Stromal cell of bone marrow (primary cell): ENCODE measurements around the gene UTP4.

Experiments used
- DNase-seq: peaks from one replicate; pipeline ENCODE4 v3.0.0-alpha.2; 2012; ENCODE audit warnings: low read depth

UTP4 gene

DNA sequence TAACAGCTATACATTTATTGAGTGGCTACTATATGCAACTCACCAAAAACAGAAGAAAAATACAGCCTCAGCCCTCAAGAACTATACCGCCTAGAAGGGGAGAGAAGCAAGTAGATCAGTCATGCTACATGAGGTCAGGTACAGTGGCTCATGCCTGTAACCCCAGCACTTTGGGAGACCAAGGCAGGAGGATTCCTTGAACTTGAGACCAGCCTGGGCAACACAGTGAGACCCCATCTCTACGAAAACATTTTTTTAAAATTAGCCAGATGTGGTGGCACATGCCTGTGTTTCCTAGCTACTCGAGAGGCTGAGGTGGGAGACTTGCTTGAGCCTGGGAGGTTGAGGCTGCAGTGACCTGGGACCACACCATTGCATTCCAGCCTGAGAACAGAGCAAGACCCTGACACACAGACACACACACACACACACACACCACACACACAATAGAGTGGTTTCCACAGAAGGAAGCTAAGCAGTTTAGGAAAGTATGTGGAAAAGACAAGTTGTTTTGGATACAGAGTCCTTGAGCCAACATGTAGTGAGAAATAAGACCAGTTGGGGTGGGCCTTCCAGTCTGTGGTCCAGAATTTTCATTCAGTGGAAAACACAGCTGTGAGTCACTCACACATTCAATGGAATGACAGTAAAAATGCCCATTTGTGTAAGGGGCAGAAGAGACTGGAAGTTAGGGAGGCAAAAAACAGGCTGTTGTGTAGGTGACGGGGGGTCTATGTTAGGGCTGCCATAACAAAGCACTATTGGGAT lies 43.8 kb downstream of the UTP4 start:
- DNase-seq, result peak; percentile 84

DNA sequence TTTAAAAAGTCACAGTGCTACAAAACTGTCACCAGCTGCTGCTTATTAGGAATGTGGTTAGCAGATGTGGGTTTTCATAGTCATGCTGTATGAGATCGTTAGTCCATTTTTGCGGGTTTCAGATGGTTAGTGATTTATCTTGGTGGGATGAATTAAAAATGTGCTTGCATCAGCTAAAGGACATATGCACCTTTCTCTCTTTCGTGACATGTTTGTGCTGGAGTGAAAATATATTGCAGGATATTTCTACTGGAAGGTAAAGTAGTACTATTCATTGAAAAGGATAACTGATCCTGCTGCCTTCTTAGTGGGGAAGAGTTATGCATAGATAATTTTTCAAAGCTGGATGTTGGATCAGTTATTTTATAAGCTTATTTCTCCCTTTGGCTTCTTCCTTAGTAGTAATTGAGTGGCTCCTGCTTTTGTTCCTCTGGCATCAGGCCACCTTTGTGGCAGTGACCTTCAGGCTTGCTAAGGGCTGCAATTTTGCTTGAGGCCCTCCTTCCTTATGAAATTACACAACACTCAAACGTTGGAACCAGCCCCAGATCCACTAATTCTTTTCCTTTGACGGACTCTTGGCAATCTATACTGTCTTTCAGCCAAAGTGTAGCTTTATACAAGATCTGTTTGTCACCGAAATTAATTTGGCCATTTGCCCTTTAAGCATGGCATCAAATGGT lies 47.0 kb downstream of the UTP4 start:
- peak; percentile 92 for DNase-seq

DNA sequence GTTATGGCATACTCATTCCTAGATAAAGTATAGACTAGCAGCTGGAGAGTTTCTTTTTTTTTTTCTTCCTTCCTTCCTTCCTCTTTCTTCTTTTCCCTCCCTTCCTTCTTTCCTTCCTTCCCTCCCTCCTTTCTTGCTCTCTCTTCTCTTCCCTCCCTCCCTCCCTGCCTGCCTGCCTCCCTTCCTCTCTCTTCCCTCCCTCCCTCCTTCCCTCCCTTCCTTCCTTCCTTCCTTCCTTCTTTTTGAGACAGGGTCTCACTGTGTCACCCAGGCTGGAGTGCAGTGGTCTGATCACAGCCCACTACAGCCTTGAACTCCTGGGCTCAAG lies 47.5 kb downstream of the UTP4 start:
- no peak for DNase-seq

DNA sequence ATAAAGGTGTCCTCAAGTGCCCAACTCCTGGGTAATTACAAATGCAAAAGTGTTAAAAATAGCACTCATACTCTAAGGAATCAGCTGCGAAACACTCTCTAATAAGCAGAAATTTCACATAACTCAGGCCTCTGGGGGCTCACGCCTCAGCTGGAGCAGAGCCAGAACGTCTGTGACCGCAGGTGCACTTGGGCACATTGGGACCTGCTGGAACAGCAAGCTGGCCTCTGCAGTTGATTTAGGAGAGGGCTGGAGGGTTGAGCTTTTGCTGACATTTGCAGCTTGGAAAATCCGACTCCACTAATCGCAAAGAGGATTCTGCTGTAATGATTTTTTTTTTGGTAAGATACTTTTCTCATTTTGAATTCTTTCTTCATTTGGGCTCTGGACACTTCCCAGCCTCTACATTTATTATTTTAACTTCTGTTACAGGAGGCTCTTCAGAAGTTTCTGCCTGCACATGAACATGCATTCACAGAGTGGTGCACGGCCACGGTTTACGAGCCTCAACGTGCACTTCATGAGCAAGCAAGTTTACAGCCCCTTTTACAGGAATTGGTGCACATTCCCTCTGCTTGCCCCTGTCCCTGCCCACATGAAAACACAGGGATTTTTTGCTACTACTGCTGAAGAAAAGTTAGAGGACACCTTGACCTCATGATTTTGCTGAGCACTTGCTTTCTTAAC lies 50.4 kb downstream of the UTP4 start:
- DNase-seq, result no peak

DNA sequence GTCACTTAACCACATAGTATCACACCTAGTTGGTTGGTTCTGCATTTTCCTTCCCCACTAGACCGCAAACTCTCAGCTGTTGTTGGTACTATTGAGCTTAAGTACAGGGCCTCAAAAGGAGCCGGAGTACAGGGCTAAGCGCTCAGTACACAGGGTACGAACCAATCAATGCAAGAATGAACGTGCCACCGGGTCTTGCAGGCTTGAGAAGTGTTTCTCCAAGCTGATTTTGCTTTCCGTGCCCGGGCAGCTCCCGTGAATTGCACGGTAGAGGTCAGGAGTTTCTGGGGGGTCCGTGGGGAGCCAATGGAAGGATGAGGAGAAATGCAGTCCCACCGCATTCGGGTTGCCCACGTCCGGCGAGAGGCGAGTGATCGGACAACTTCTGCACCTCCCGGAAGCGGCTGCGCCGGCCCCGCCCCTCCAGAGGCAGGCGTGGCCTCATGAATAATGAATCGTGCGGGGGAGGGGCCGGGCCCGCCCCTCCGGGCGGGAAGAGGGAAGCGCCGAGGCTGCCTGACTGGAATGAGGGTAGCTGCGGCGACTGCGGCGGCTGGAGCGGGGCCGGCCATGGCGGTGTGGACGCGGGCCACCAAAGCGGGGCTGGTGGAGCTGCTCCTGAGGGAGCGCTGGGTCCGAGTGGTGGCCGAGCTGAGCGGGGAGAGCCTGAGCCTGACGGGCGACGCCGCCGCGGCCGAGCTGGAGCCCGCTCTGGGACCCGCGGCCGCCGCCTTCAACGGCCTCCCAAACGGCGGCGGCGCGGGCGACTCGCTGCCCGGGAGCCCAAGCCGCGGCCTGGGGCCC lies 54.4 kb downstream of the UTP4 start, which contains the start of gene SNTB2:
Gene SNTB2 (plus strand): TSS at position 523 of the 804 bp plus-strand sequence. CDS start 3 bp downstream, at position 526.
- no peak for DNase-seq

DNA sequence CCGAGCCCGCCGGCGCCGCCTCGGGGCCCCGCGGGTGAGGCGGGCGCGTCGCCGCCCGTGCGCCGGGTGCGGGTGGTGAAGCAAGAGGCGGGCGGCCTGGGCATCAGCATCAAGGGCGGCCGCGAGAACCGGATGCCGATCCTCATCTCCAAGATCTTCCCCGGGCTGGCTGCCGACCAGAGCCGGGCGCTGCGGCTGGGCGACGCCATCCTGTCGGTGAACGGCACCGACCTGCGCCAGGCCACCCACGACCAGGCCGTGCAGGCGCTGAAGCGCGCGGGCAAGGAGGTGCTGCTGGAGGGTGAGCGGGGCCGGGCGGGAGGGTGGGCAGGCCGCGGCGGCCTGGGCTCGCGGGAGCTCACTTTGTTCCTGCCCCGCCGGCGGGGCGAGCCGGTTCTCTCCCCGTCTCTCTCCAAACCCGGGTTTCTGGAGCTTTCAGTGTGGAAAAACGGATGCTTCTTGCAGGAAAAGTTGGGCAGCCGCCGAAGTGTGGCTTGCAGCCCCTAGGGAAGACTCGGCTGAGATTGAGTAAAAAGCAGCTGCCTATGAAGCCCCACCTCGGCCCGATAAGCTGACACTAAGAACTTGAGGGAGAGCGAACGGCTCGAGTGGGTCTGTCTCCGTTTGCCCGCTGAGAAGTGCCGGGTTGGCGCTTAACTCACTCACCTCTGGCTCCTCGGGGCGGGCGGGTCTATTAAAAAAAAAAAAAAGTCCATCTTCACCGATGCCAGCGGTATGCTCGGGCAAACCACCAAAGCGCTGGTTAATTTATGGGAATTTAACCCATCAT lies 55.2 kb downstream of the UTP4 start:
- no peak for DNase-seq

DNA sequence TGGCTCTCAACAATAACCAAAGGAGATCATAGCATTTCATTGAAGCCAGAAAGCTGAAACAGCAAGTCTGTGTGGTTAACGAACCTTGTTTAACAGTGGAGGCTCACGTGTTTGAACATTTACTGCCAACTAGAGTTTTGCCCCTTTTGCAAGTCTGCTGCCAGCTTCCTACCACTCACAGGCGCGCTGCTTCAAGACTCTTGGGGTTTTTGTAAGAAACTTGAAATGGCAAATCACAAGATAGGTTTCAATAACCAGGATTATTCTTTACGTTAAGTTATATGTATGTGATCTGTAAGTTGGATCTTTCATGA lies 55.7 kb downstream of the UTP4 start:
- no peak for DNase-seq

DNA sequence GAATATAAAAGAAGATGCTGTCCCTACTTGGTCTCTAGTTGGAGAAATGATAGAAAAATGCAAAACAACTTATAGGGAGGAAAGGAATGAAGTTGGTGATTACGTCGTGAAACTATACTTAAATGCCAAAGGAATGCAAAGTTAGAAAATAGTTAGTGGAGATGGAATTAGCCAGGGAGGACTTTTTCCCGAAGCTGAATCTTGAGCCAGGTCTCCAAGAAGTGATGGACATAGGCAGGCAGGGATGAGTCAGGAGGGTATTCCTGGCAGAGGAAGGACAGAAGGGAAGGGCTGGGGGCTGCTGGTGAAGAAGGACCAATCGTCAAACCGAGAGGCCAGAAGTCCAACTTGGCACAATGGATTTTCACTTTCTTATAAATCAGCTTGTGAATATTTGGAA lies 56.3 kb downstream of the UTP4 start:
- DNase-seq, result no peak

DNA sequence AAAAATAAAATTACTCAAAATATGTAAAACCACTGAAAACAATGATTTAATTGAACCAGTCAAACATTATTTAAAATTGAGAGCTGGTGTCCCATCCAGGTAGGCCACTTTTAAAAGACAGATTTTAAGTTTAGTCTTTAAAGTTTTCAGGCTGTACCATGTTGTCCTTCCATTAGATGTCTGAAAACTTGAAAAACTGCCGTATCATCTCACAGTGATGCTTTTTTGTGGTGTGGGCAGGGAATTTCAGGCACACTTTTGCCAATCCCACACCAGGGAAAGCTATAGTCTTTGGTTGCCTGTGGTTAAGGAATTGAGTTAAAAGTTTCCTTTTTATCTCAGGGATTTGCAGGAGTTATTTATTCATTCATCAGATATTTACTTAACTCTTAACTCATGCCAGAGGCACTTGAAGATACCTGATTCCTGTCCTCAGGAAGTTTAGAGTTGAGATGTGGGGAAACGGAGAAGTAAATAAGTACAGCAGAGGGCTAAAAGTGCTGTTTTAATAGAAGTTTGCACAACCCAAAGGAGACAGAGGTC lies 57.7 kb downstream of the UTP4 start:
- DNase-seq, result no peak

DNA sequence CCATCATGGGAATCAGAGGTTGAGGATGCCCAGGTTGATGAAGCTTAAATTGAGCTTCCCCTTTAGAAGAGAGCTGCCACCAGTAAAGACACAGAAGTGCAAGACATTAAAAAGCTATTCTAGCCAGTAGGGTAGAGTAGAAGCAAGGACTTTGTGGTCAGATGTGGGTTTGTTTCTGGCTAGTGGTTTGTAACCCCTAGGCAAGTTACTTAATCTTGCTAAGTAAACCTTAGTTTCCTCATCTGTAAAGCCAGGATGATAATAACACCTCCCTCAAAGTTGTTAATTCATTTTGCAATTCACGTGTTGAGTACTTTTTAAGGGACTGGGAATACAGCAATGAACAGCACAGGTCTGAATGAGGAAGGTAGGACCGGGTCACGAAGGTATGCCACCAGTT lies 58.1 kb downstream of the UTP4 start:
- DNase-seq, result no peak

DNA sequence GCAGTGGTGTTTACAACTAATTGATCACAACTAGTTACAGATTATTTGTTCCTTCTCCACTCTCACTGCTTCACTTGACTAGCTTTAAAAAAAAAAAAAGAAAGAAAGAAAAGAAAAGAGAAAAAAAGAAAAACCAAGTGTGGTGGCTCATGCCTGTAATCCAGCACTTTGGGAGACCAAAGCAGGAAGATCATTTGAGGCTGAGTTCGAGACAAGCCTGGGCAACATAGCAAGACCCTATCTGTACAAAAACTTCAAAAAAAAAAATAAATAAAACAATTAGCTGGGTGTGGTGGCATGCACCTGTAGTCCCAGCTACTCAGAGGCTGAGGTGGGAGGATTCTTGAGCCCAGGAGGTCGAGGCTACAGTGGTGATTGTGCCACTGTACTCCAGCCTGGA lies 58.7 kb downstream of the UTP4 start:
- DNase-seq, result no peak

DNA sequence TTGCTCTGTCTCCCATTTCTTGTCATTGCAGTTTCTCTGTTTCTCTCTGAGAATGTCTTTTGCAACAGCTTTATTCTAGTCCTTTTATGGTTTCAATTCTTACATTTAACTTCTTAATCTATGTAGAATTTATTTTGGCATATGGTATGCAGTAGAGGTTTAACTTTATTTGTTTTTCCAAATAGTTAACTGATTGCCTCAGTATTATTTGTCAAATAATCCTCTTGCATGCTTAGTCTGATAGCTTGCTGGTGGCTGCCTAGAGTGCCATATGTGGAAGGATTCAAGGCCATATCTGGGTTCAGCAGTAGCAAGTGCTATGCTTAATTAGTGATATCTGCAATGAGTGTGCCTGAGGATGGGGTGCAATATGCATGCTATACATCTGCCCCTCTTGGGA lies 61.4 kb downstream of the UTP4 start:
- DNase-seq, result no peak

DNA sequence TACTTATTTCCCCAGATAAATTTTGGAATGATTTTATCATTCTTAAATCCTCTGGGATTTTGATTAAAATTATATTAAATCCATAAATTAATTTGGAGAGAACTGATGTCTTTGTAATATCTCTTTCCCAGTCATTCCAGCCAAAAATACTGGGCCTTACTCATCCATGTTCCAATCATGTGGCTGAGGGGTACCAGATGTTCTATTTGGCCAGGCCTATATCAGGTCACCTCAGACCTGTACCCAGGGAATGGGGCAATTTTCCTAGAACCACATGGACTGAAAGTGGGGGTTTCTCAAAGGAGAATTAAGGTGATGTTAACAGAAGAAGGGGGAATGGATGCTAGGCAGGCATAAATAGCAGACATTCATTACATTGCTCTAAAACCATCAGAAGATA lies 62.0 kb downstream of the UTP4 start:
- DNase-seq, result no peak

DNA sequence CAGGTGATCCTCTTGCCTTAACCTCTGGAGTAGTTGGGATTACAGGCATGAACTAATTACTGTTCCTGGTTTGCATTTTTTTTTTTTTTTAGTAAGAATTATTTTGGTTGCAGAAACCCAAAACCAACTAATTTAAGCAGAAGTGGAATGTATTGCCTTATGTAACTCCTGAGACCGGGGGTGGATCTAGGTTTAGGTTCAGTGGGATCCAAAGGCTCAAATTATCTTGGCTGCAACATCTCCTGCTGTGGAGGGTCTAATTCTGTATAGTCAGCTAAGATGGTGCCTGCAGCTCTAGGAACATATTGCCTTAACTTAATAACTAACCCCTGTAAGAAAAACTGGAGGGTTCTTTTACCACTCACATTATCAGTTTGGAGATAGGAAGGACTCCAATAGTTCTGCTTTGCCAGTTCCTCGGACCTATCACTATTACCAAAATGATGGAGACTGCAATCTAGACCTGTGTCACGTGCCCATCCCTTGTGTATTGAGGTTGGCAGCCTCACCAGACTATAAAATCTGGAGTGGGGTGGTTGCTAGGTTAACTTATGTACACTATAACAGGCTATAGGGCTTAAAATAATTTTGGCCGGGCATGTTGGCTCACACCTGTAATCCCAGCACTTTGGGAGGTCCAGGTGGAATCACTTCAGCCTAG lies 63.0 kb downstream of the UTP4 start:
- DNase-seq, result no peak

DNA sequence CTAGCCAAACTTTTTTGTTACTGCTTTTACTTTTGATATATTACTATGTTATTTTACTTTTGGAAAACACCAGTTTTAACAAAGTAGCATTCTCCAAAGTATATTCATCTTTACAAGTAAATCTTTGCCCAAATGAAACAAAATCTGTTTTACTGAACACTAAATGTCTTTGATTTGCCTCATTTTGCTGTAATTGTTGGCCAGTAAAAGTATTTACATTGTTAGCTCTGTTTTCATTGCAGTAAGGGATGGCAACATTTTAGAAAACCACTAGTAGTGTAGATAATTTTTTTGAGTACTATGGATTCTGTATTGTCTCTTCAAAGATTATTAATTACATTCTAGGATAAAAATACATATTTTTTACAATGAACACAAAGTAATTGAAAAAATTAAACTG lies 65.1 kb downstream of the UTP4 start:
- DNase-seq, result no peak

DNA sequence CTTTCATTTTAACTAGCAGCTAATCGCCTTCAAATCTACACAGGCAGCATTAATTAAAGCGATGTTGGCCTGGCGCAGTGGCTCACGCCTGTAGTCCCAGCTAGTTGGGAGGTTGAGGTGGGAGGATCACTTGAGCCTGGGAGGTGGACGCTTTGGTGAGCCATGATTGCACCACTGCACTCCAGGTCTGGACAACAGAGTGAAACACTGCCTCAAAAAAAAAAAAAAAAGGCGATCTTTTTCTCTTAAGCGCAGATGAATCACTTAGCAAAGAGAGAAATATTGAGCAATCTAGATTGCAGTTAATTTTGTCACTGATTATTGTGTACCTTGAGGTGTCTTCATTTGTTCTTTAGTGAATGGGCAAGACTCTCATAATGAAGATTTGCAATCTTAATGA lies 66.9 kb downstream of the UTP4 start:
- no peak for DNase-seq

DNA sequence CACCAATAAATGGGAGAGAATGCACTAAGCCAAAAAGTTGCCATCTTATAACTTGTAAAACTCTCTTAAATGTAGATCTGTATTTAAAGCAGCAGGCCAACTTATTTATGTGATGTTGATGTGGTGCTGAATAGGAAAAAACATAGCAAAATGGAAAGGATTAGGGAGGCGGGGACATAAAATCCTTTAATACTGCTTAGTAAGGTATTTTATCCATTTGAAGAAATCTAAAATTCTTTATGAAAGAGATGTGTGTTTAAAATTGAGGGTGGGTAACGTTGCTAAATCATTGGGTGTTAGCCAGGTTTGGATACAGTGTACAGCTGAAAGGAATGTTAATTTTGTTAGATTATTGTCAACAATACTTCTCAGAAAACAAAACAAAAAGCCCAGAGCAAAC lies 68.8 kb downstream of the UTP4 start:
- no peak for DNase-seq

DNA sequence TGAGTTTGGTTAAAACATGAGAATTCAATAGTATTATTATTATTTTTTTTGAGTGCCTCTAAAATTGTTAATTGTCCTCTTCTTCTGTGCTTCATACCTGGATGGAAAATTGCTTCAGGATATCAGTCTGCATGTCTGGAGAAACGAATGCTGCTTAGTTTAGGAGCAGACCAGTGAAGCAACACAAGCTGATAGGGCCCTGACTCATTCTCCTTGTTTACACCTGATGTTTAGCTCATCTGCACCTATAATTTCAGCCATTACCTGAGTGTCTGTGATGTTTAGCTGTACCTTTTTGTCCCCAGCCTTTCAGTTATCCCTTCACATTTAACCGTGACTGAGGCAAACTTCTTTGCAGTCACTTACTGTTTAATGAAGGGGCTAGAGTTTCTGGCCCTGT lies 69.3 kb downstream of the UTP4 start:
- DNase-seq, result no peak

DNA sequence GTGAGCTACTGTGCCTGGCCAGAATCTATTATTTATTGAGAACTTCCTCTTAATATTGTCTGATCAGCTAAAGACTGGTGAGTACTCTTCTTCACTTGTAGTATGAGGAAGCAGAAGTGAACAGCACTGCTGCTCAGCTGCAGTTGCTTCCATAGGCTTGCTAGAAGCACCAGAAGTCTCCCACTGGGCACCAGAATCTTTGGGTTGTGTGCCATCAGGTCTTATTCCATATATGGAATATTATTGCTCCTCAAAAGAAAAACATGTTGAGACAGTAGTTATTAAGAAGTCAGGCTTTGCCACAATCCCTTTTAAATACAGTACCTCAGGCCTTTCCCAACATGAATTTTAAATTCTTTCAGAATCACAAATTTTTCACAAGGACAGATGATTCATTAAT lies 71.7 kb downstream of the UTP4 start:
- DNase-seq, result no peak

DNA sequence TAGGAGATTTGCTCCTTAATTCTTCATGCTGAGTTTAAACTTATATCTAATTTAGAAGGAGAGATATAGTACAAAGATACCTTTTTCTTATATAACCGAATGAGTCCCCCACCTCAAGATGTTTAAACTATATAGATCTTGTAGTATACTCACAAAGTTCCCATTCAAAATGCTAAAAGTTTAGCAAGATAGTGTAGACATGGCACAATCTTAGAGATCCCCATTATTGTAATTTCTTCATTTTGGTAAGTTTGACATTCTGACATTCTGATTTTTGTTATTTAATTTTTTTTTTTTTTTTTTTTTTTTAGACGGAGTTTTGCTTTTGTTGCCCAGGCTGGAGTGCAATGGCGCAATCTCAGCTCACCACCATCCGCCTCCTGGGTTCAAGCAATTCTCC lies 77.3 kb downstream of the UTP4 start:
- DNase-seq, result no peak

DNA sequence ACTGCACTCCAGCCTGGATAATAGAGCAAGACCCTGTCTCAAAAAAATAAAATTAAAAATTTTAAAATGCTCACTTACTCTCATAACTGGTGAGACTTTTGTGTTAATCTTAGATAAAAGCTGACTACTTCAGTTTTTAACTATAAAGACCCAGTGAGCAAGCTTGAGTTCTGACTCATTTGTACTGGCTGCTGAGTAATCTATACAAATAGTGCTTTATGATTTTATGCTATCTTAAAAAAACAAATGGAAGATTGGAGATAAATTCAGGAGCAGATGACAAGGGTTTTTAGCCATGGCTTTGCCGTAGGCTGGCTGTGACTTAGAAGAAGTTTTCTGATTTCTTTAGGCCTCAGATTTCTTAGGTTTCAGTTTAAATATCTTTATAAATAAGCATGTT lies 85.0 kb downstream of the UTP4 start:
- peak; percentile 13 for DNase-seq
